HUES6 (cell line): ENCODE results near the gene RUNX1.

Source experiments
- H3K27ac ChIP-seq: 2 replicates; pipeline ENCODE4 v1.7.0; 2013; ENCODE audit warnings: low read depth, mild to moderate bottlenecking, low read length, inconsistent platforms
- H3K27me3 ChIP-seq: 2 replicates; pipeline ENCODE4 v1.6.1; 2013; ENCODE audit warnings: low read length; ENCODE audit not compliant: control insufficient read depth, insufficient read depth
- H3K36me3 ChIP-seq: 2 replicates; pipeline ENCODE4 v1.6.1; 2013; ENCODE audit warnings: low read length; ENCODE audit not compliant: control insufficient read depth, insufficient read depth
- H3K4me1 ChIP-seq: 2 replicates; pipeline ENCODE4 v1.6.1; 2013; ENCODE audit warnings: low read length; ENCODE audit not compliant: control insufficient read depth, insufficient read depth
- H3K4me3 ChIP-seq: 2 replicates; pipeline ENCODE4 v1.5.1; 2013; ENCODE audit warnings: low read depth, low read length
- H3K9ac ChIP-seq: one replicate; pipeline ENCODE4 v1.6.1; 2013; ENCODE audit warnings: mild to moderate bottlenecking, low read length
- H3K9me3 ChIP-seq: 2 replicates; pipeline ENCODE4 v1.6.1; 2013; ENCODE audit warnings: low read depth, low read length; ENCODE audit not compliant: control insufficient read depth, insufficient read depth

RUNX1 gene

GRCh38 chr21:34827445-34828235, 221.5 kb downstream of the RUNX1 start:
- H3K27ac ChIP-seq: no peak overlapping the region
- H3K9me3 ChIP-seq: peaks cover 22% of the 10 kb centered on the region
- no peak overlapping the region for H3K4me3 ChIP-seq
- H3K4me1 ChIP-seq: 0 out of 2 replicates have a peak, but pooled peaks cover 4% of the 10 kb centered on the region
- peaks cover 3% of the 10 kb centered on the region; the same call in 1 of the 2 replicates for H3K36me3 ChIP-seq
- no peak overlapping the region for H3K9ac ChIP-seq
- H3K27me3 ChIP-seq: no peaks in the 10 kb centered on the region

- H3K9me3 ChIP-seq: peaks cover 22% of the 10 kb centered on the region
- H3K9ac ChIP-seq: no peak overlapping the region
- H3K27me3 ChIP-seq: no peaks in the 10 kb centered on the region
- H3K36me3 ChIP-seq: peaks cover 3% of the 10 kb centered on the region; the same call in 1 of the 2 replicates
- no peak overlapping the region for H3K27ac ChIP-seq
- H3K4me3 ChIP-seq: no peak overlapping the region
- 0 out of 2 replicates have a peak, but pooled peaks cover 4% of the 10 kb centered on the region for H3K4me1 ChIP-seq
These were observed 222.3 kb downstream of the RUNX1 start for GRCh38 chr21:34826836-34827235.

- Histone ChIP-seq H3K36me3 (peaks cover 3% of the 10 kb centered on the region; the same call in 1 of the 2 replicates), H3K4me3 (no peak overlapping the region), H3K27ac (no peak overlapping the region), H3K4me1 (0 out of 2 replicates have a peak, but pooled peaks cover 4% of the 10 kb centered on the region), H3K9me3 (peaks cover 22% of the 10 kb centered on the region), H3K9ac (no peak overlapping the region), H3K27me3 (no peaks in the 10 kb centered on the region)
These were observed 223.1 kb downstream of the RUNX1 start for GRCh38 chr21:34825948-34826548.

- Histone ChIP-seq H3K4me3 (no peak overlapping the region), H3K4me1 (0 out of 2 replicates have a peak, but pooled peaks cover 4% of the 10 kb centered on the region), H3K27me3 (no peaks in the 10 kb centered on the region), H3K27ac (no peak overlapping the region), H3K9ac (no peak overlapping the region), H3K36me3 (peaks cover 3% of the 10 kb centered on the region; the same call in 1 of the 2 replicates), H3K9me3 (peaks cover 22% of the 10 kb centered on the region)
These were observed 224.0 kb downstream of the RUNX1 start for GRCh38 chr21:34825101-34825500.

GRCh38 chr21:34824314-34824713, 224.8 kb downstream of the RUNX1 start:
- no peak overlapping the region for H3K9ac ChIP-seq

GRCh38 chr21:34822942-34823341, 226.2 kb downstream of the RUNX1 start:
- Histone ChIP-seq H3K9ac (no peak overlapping the region), H3K36me3 (peaks cover 3% of the 10 kb centered on the region; the same call in 1 of the 2 replicates), H3K9me3 (peaks cover 22% of the 10 kb centered on the region), H3K27me3 (no peaks in the 10 kb centered on the region), H3K4me1 (peaks cover 23% of the 10 kb centered on the region), H3K27ac (no peak overlapping the region), H3K4me3 (no peak overlapping the region)

More at GRCh38 chr21:34824314-34824713, 224.8 kb downstream of the RUNX1 start:
- H3K4me1 ChIP-seq: peaks cover 10% of the 10 kb centered on the region; the same call in 1 of the 2 replicates
- no peak overlapping the region for H3K27ac ChIP-seq
- H3K4me3 ChIP-seq: no peak overlapping the region
- H3K27me3 ChIP-seq: no peaks in the 10 kb centered on the region
- H3K36me3 ChIP-seq: peaks cover 3% of the 10 kb centered on the region; the same call in 1 of the 2 replicates
- peaks cover 22% of the 10 kb centered on the region for H3K9me3 ChIP-seq

GRCh38 chr21:34822168-34822567, 226.9 kb downstream of the RUNX1 start:
- no peak overlapping the region for H3K27ac ChIP-seq
- H3K9ac ChIP-seq: no peak overlapping the region
- H3K27me3 ChIP-seq: no peaks in the 10 kb centered on the region
- peaks cover 15% of the 10 kb centered on the region for H3K9me3 ChIP-seq
- H3K4me1 ChIP-seq: peaks cover 26% of the 10 kb centered on the region
- H3K36me3 ChIP-seq: no peaks in the 10 kb centered on the region
- H3K4me3 ChIP-seq: no peak overlapping the region

GRCh38 chr21:34821717-34822116, 227.4 kb downstream of the RUNX1 start:
- H3K36me3 ChIP-seq: no peaks in the 10 kb centered on the region
- H3K4me3 ChIP-seq: no peak overlapping the region
- H3K27ac ChIP-seq: no peak overlapping the region
- peaks cover 26% of the 10 kb centered on the region for H3K4me1 ChIP-seq
- H3K9me3 ChIP-seq: peaks cover 10% of the 10 kb centered on the region
- no peaks in the 10 kb centered on the region for H3K27me3 ChIP-seq
- H3K9ac ChIP-seq: no peak overlapping the region

- H3K4me1 ChIP-seq: peaks cover 26% of the 10 kb centered on the region
- no peaks in the 10 kb centered on the region for H3K27me3 ChIP-seq
- H3K9ac ChIP-seq: no peak overlapping the region
- H3K27ac ChIP-seq: no peak overlapping the region
- H3K36me3 ChIP-seq: no peaks in the 10 kb centered on the region
- no peak overlapping the region for H3K4me3 ChIP-seq
- no peaks in the 10 kb centered on the region for H3K9me3 ChIP-seq
These were observed 229.1 kb downstream of the RUNX1 start for GRCh38 chr21:34820051-34820450.

GRCh38 chr21:34819357-34819999, 229.6 kb downstream of the RUNX1 start:
- H3K9ac ChIP-seq: no peak overlapping the region
- no peak overlapping the region for H3K27ac ChIP-seq
- H3K36me3 ChIP-seq: no peaks in the 10 kb centered on the region

More at GRCh38 chr21:34819357-34819999, 229.6 kb downstream of the RUNX1 start:
- Histone ChIP-seq H3K9me3 (no peaks in the 10 kb centered on the region), H3K27me3 (no peaks in the 10 kb centered on the region), H3K4me1 (peaks cover 24% of the 10 kb centered on the region), H3K4me3 (no peak overlapping the region)
